T-helper 1 cell treated with Interleukin-12 subunit alpha and Interleukin-12 subunit beta and Interleukin-4 antibody, amounts not matched to agents 30 ng/mL and 1 ng/mL, for 36 hours (primary cell): ENCODE data around the gene BOLA3. TPM values are rescaled to one million over a fixed set of nuclear protein-coding genes. Genes with fewer than 3 reads are reported as not detected.

Experiments
- total RNA-seq: library from RNA; stranded (reverse); gene quantifications from 2 replicates; pipeline ENCODE4 v1.2.3, GENCODE V29; 2022

BOLA3 gene
- total RNA-seq, 1 donor from 2014 or later: 70.2 TPM

Other genes starting within 250 kb of the BOLA3 start
- gene DGUOK, start 221.0 kb downstream of the BOLA3 start, total RNA-seq: 62.9 and 64.2 TPM in 2 replicates
- 16.8 and 18.3 TPM in 2 replicates for gene TET3, start 163.0 kb downstream of the BOLA3 start, total RNA-seq
- 208 and 215 TPM in 2 replicates for gene MOB1A, start 31.0 kb upstream of the BOLA3 start, total RNA-seq
- 248 and 257 TPM in 2 replicates for gene MTHFD2, start 50.7 kb upstream of the BOLA3 start, total RNA-seq
- 2.6 and 3.7 TPM in 2 replicates for gene SLC4A5, start 195.5 kb upstream of the BOLA3 start, total RNA-seq
- 110 and 111 TPM in 2 replicates for gene DCTN1, start 232.4 kb upstream of the BOLA3 start, total RNA-seq